SK-N-SH (cell line): Measurements from ENCODE around the gene SMPDL3A. TPM values are rescaled to one million over a fixed set of nuclear protein-coding genes. Genes with fewer than 3 reads are reported as not detected.

Source experiments
- CTCF ChIA-PET: fragments of 300-600, 350-600 bp; formaldehyde crosslinking; extraction: SDS; loops from one replicate; lab custom pipeline; 2021; lab: Yijun Ruan, JAX
- POLR2A ChIA-PET: fragments of 350-600 bp; sonication (Branson Sonifier 250); formaldehyde crosslinking; extraction: SDS; loops from one replicate; lab custom pipeline; 2020; ENCODE audit warnings: antibody characterized with exemption, inconsistent platforms; lab: Yijun Ruan, JAX
- DNase-seq: peaks from one replicate; pipeline ENCODE4 v3.0.0; 2012
- H2AFZ ChIP-seq: fragments of 200-600 bp; sonication (generic); 2 replicates; pipeline ENCODE4 v1.8.1; 2016; ENCODE audit warnings: antibody characterized with exemption, mild to moderate bottlenecking, low read depth
- H3F3A ChIP-seq: fragments of 200-600 bp; sonication (generic); replicated peaks from 2 replicates; pipeline ENCODE3; 2016; ENCODE audit warnings: antibody characterized with exemption, mild to moderate bottlenecking; ENCODE audit not compliant: insufficient read depth
- H3K27ac ChIP-seq, 2 experiments: fragments of 200-500 bp in 1 of 2; fragments of 200-600 bp in 1 of 2; sonication (Bioruptor generic) in 1 of 2; sonication (generic), shearing (Covaris generic) in 1 of 2; 2 replicates each; pipeline versions ENCODE4 v1.5.1 to v1.6.1; 2014 to 2016; ENCODE audit warnings: low read depth in 2 of 2, inconsistent platforms in 1 of 2, low read length in 1 of 2, mild to moderate bottlenecking in 1 of 2, mixed read lengths in 1 of 2
- H3K27me3 ChIP-seq: fragments of 200-600 bp; sonication (generic), shearing (Covaris generic); 2 replicates; pipeline ENCODE4 v1.6.1; 2016; ENCODE audit warnings: mixed run types; ENCODE audit not compliant: insufficient read depth
- H3K36me3 ChIP-seq, 2 experiments: fragments of 200-500 bp in 1 of 2; fragments of 200-600 bp in 1 of 2; sonication (Bioruptor generic) in 1 of 2; sonication (generic) in 1 of 2; replicated peaks in 1 of 2; 2 replicates each; pipeline versions ENCODE3 to v1.5.1; 2014 to 2016; ENCODE audit warnings: low read length in 1 of 2, mild to moderate bottlenecking in 1 of 2; ENCODE audit not compliant: insufficient read depth in 2 of 2, control insufficient read depth in 1 of 2
- H3K4me1 ChIP-seq, 2 experiments: fragments of 200-500 bp in 1 of 2; fragments of 200-600 bp in 1 of 2; sonication (Bioruptor generic) in 1 of 2; sonication (generic), shearing (Covaris generic) in 1 of 2; 2 replicates each; pipeline versions ENCODE4 v1.5.1 to v1.6.1; 2014 to 2016; ENCODE audit warnings: low read depth in 1 of 2, low read length in 1 of 2, mixed run types in 1 of 2; ENCODE audit not compliant: insufficient read depth in 2 of 2, control insufficient read depth in 1 of 2
- H3K4me2 ChIP-seq: fragments of 200-600 bp; sonication (generic), shearing (Covaris generic); 2 replicates; pipeline ENCODE4 v1.6.1; 2017; ENCODE audit warnings: mixed run types
- H3K4me3 ChIP-seq, 2 experiments: fragments of 200-500 bp in 1 of 2; fragments of 200-600 bp in 1 of 2; sonication (Bioruptor generic) in 1 of 2; sonication (generic), shearing (Covaris generic) in 1 of 2; 2 replicates each; pipeline versions ENCODE4 v1.5.1 to v1.8.1; 2014 to 2016; ENCODE audit warnings: low read depth in 2 of 2, inconsistent platforms in 1 of 2, low read length in 1 of 2, mild to moderate bottlenecking in 1 of 2, mixed read lengths in 1 of 2, moderate library complexity in 1 of 2
- H3K79me2 ChIP-seq: fragments of 200-600 bp; sonication (generic); 2 replicates; pipeline ENCODE4 v1.8.1; 2017; ENCODE audit warnings: mild to moderate bottlenecking; ENCODE audit not compliant: insufficient read depth
- H3K9ac ChIP-seq: fragments of 200-600 bp; sonication (generic); 2 replicates; pipeline ENCODE4 v1.6.1; 2017; ENCODE audit warnings: mixed run types
- H3K9me2 ChIP-seq: fragments of 200-600 bp; sonication (generic); 2 replicates; pipeline ENCODE4 v1.6.1; 2017; ENCODE audit warnings: mixed run types
- H3K9me3 ChIP-seq: fragments of 200-600 bp; sonication (generic); 2 replicates; pipeline ENCODE4 v1.6.1; 2017; ENCODE audit warnings: mixed run types, mild to moderate bottlenecking, moderate library complexity
- H4K20me1 ChIP-seq: fragments of 200-600 bp; sonication (generic); 2 replicates; pipeline ENCODE4 v1.6.1; 2017; ENCODE audit warnings: mild to moderate bottlenecking, mixed run types; ENCODE audit not compliant: insufficient read depth
- EP300 ChIP-seq, 2 experiments: IDR thresholded peaks; 2 replicates each; pipeline versions ENCODE4 v1.4.0 to v1.6.1; 2012; ENCODE audit warnings: borderline replicate concordance in 1 of 2, low read depth in 1 of 2, low read length in 1 of 2
- FOSL2 ChIP-seq: IDR thresholded peaks from 2 replicates; pipeline ENCODE4 v1.4.0; 2012; ENCODE audit warnings: low read depth, mild to moderate bottlenecking, moderate library complexity, borderline replicate concordance
- FOXM1 ChIP-seq: IDR thresholded peaks from 2 replicates; pipeline ENCODE4 v1.4.0; 2012; ENCODE audit warnings: low read depth, mild to moderate bottlenecking
- MAX ChIP-seq: IDR thresholded peaks from 2 replicates; pipeline ENCODE4 v1.4.0; 2012; ENCODE audit warnings: low read depth
- MEF2A ChIP-seq: IDR thresholded peaks from 2 replicates; pipeline ENCODE4 v1.4.0; 2012; ENCODE audit warnings: low read depth, borderline replicate concordance
- RAD21 ChIP-seq: IDR thresholded peaks from 2 replicates; pipeline ENCODE4 v1.6.1; 2012; ENCODE audit warnings: mild to moderate bottlenecking, low read length
- RCOR1 ChIP-seq: fragments of 150-350 bp; IDR thresholded peaks from 2 replicates; pipeline ENCODE4 v1.6.1; 2017; ENCODE audit warnings: antibody characterized with exemption, low read length
- RFX5 ChIP-seq: IDR thresholded peaks from 2 replicates; pipeline ENCODE4 v1.6.1; 2012; ENCODE audit warnings: mild to moderate bottlenecking, improper control_type of control experiment, low read length
- SIN3A ChIP-seq: IDR thresholded peaks from 2 replicates; pipeline ENCODE4 v1.6.1; 2012; ENCODE audit warnings: low read depth, mild to moderate bottlenecking, low read length, moderate library complexity, borderline replicate concordance
- TAF1 ChIP-seq: IDR thresholded peaks from 2 replicates; pipeline ENCODE4 v1.6.1; 2012; ENCODE audit warnings: low read depth, mild to moderate bottlenecking, low read length, moderate library complexity, borderline replicate concordance
- TEAD4 ChIP-seq: IDR thresholded peaks from 2 replicates; pipeline ENCODE4 v1.4.0; 2012; ENCODE audit warnings: mild to moderate bottlenecking, borderline replicate concordance; ENCODE audit not compliant: insufficient read depth
- USF2 ChIP-seq: fragments of 150-350 bp; IDR thresholded peaks from 2 replicates; pipeline ENCODE4 v1.6.1; 2017; ENCODE audit warnings: antibody characterized with exemption, low read length, low read depth, borderline replicate concordance
- YY1 ChIP-seq: IDR thresholded peaks from 2 replicates; pipeline ENCODE4 v1.4.0; 2012; ENCODE audit warnings: low read depth, mild to moderate bottlenecking
- WGBS: methylation state at CpG from one replicate; pipeline ENCODE4 v1.1.6; 2017; ENCODE audit warnings: low lambda C conversion rate; 5-methylcytosine and 5-hydroxymethylcytosine counted together
- polyA plus RNA-seq, 3 experiments: library from polyadenylated mRNA; depleted of rRNA; stranded (reverse); fragments of >200 nt; gene quantifications; 2 replicates each; pipeline ENCODE4 v1.2.3, GENCODE V29; 2012
- TF ChIP-seq, protein P1 (sequence below): IDR thresholded peaks from 2 replicates; pipeline ENCODE4 v1.6.1; 2012; ENCODE audit warnings: mild to moderate bottlenecking, low read depth, low read length, moderate library complexity
- TF ChIP-seq, protein P2 (sequence below): fragments of 150-350 bp; IDR thresholded peaks from 2 replicates; pipeline ENCODE4 v1.6.1; 2016; ENCODE audit warnings: mild to moderate bottlenecking, low read depth, low read length
- TF ChIP-seq, protein P3 (sequence below): fragments of 200-600 bp; sonication (generic); IDR thresholded peaks from 2 replicates; pipeline ENCODE4 v1.6.1; 2017; ENCODE audit warnings: antibody characterized with exemption, mild to moderate bottlenecking, moderate library complexity

The SMPDL3A gene
- polyA plus RNA-seq, 1 of the 3 experiments (the other 2 are of a cell fraction) = 2.0 TPM

DNA sequence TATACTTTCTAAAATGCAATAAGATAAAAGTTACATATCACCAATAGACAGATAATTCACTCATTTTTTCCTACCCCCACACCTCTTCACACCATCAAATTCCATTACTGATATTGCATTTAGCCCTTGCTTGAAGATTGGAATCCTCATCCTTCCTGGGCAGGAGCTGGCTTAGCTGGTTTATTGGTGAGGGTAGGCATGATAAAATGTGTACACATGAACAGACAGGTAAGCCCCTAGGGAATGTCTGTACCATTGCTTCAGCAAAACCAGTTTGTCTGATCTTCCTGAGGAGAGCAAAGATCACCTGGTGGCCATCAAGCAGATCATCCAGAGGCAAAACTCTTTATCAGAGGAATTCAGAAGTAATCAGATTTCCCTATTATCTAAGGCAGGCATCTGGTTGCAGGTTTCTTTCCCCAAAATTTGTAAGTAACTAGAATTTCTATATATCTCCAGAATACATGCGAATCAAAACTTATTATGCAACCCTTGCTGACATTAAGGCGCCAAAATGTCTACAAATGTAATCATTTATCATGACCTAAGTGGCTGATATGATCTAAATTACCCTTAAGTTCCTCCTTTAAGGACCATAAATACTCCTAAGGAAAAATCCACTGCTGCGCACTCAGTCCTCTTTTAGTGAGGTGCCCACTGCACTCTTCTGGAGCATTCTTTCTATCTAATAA is 16.2 kb upstream of the SMPDL3A start:
- 32% methylated on average over 3 of the region's 3 CpGs for WGBS
- no peaks in the 10 kb centered on the region for H3K9me3 ChIP-seq
- H3K4me2 ChIP-seq = no peak overlapping the region
- no peaks in the 10 kb centered on the region for H3K79me2 ChIP-seq
- ChIA-PET POLR2A (no interaction called here), CTCF (no interaction called here)
- no peaks in the 10 kb centered on the region for H3F3A ChIP-seq
- H3K27me3 ChIP-seq = peaks cover 5% of the 10 kb centered on the region; the same call in 1 of the 2 replicates
- no peaks in the 10 kb centered on the region for H3K4me1 ChIP-seq
- TF ChIP-seq EP300 (IDR thresholded peaks at IDR 0.05; ENCODE audit: borderline replicate concordance in 1 of 2, low read depth in 1 of 2, low read length in 1 of 2) (no peak), MEF2A (no peak), FOSL2 (no peak), TAF1 (no peak), RAD21 (no peak), MAX (no peak), RFX5 (no peak), RCOR1 (no peak), SIN3A (no peak), USF2 (no peak), TEAD4 (no peak), YY1 (no peak), FOXM1 (no peak)
- TF ChIP-seq, protein P1, sequence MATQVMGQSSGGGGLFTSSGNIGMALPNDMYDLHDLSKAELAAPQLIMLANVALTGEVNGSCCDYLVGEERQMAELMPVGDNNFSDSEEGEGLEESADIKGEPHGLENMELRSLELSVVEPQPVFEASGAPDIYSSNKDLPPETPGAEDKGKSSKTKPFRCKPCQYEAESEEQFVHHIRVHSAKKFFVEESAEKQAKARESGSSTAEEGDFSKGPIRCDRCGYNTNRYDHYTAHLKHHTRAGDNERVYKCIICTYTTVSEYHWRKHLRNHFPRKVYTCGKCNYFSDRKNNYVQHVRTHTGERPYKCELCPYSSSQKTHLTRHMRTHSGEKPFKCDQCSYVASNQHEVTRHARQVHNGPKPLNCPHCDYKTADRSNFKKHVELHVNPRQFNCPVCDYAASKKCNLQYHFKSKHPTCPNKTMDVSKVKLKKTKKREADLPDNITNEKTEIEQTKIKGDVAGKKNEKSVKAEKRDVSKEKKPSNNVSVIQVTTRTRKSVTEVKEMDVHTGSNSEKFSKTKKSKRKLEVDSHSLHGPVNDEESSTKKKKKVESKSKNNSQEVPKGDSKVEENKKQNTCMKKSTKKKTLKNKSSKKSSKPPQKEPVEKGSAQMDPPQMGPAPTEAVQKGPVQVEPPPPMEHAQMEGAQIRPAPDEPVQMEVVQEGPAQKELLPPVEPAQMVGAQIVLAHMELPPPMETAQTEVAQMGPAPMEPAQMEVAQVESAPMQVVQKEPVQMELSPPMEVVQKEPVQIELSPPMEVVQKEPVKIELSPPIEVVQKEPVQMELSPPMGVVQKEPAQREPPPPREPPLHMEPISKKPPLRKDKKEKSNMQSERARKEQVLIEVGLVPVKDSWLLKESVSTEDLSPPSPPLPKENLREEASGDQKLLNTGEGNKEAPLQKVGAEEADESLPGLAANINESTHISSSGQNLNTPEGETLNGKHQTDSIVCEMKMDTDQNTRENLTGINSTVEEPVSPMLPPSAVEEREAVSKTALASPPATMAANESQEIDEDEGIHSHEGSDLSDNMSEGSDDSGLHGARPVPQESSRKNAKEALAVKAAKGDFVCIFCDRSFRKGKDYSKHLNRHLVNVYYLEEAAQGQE = no peak
- TF ChIP-seq, protein P2, sequence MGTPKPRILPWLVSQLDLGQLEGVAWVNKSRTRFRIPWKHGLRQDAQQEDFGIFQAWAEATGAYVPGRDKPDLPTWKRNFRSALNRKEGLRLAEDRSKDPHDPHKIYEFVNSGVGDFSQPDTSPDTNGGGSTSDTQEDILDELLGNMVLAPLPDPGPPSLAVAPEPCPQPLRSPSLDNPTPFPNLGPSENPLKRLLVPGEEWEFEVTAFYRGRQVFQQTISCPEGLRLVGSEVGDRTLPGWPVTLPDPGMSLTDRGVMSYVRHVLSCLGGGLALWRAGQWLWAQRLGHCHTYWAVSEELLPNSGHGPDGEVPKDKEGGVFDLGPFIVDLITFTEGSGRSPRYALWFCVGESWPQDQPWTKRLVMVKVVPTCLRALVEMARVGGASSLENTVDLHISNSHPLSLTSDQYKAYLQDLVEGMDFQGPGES = no peak
- TF ChIP-seq, protein P3, sequence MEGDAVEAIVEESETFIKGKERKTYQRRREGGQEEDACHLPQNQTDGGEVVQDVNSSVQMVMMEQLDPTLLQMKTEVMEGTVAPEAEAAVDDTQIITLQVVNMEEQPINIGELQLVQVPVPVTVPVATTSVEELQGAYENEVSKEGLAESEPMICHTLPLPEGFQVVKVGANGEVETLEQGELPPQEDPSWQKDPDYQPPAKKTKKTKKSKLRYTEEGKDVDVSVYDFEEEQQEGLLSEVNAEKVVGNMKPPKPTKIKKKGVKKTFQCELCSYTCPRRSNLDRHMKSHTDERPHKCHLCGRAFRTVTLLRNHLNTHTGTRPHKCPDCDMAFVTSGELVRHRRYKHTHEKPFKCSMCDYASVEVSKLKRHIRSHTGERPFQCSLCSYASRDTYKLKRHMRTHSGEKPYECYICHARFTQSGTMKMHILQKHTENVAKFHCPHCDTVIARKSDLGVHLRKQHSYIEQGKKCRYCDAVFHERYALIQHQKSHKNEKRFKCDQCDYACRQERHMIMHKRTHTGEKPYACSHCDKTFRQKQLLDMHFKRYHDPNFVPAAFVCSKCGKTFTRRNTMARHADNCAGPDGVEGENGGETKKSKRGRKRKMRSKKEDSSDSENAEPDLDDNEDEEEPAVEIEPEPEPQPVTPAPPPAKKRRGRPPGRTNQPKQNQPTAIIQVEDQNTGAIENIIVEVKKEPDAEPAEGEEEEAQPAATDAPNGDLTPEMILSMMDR = no peak
- no peak for DNase-seq
- H3K4me3 ChIP-seq = no peak overlapping the region
- H3K9ac ChIP-seq = no peak overlapping the region
- H3K36me3 ChIP-seq = no peaks in the 10 kb centered on the region
- H2AFZ ChIP-seq = no peak overlapping the region
- no peak overlapping the region for H3K27ac ChIP-seq
- H3K9me2 ChIP-seq = no peaks in the 10 kb centered on the region
- no peaks in the 10 kb centered on the region for H4K20me1 ChIP-seq
